ENCODE data around the gene ACY1. TPM values are rescaled to one million over a fixed set of nuclear protein-coding genes. Genes with fewer than 3 reads are reported as not detected.

ACY1 gene
- total RNA-seq, 1 donor from 2014 or later, result 26.7 TPM

DNA sequence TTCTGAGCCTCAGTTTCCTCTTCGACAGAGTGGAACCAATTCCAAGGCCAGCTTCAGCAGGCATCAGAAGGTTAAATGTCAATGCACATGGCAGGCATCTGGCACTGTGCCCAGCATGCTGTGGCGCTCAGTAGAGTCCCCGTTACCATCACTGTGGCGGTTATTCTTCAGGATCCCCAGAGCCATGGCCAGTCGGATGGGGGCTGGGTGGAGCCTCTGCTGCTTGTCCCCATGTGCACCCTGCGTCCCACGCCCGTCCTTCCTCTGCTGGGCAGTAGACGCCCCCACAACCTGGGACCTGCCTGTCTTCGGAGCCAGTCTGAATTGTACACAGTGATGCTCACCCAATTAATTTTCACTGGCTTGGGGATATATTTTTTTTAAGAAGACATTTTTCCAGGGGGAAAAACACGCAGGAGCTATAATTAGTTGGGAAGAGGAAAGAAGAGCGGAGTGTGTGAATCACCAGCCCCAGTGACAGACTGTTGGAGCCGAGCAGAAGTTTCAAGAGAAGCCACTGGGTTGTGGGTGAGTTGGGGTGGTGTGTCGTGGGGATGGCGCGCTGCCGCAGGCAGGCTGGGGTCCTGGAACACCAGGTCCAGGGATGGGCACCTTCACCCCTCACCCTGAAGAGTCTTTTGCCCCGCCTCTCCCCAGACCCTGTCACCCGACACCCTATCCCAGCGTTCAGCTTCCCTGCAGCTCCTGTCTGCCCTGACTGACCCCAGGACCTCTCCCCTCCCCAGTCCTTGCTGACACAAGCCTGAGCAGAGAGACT lies 39.2 kb downstream of the ACY1 start:
- DNase-seq (no peak), ATAC-seq (ENCODE audit: low read depth) (no peak)
- no peak for TF ChIP-seq CTCF (IDR thresholded peaks at IDR 0.05)
- H3K9me3 Mint-ChIP-seq, result no peaks in the 10 kb centered on the region
- peaks cover 23% of the 10 kb centered on the region for H3K4me1 Mint-ChIP-seq
- H3K36me3 Mint-ChIP-seq (ENCODE audit: low read depth), result no peaks in the 10 kb centered on the region
- CTCF ChIA-PET, result no interaction called here
- no peak overlapping the region for H3K4me3 Mint-ChIP-seq
- H3K27ac Mint-ChIP-seq, result peak overlapping the region; percentile 18
- POLR2A ChIA-PET, result no interaction called here
- H3K27me3 Mint-ChIP-seq, result no peaks in the 10 kb centered on the region
- intact Hi-C loops (cut with micrococcal nuclease), result no loop called here

- no peak for ATAC-seq (ENCODE audit: low read depth)
- Mint-ChIP-seq H3K36me3 (ENCODE audit: low read depth) (no peaks in the 10 kb centered on the region), H3K4me3 (no peak overlapping the region), H3K9me3 (no peaks in the 10 kb centered on the region), H3K4me1 (peaks cover 23% of the 10 kb centered on the region), H3K27ac (no peak overlapping the region), H3K27me3 (no peaks in the 10 kb centered on the region)
- no peak for DNase-seq
- intact Hi-C loops (cut with micrococcal nuclease), result no loop called here
- ChIA-PET POLR2A (interaction anchor here (1.0 kb wide), 1 partner anchor 13 kb away, joined by 3 read pairs; no protein-coding TSS in a partner anchor), CTCF (no interaction called here)
- no peak for TF ChIP-seq CTCF (IDR thresholded peaks at IDR 0.05)
Observed at GRCh38 chr3:52023101-52023770, 39.9 kb downstream of the ACY1 start.

GRCh38 chr3:52023860-52024764 lies 40.8 kb downstream of the ACY1 start:
- POLR2A ChIA-PET, result interaction anchor here (1.0 kb wide), 1 partner anchor 12 kb away, joined by 3 read pairs; no protein-coding TSS in a partner anchor
- TF ChIP-seq CTCF (IDR thresholded peaks at IDR 0.05), result no peak
- H3K36me3 Mint-ChIP-seq (ENCODE audit: low read depth), result no peaks in the 10 kb centered on the region
- peak; percentile 93 for ATAC-seq (ENCODE audit: low read depth)
- peaks cover 23% of the 10 kb centered on the region for H3K4me1 Mint-ChIP-seq
- H3K27me3 Mint-ChIP-seq, result no peaks in the 10 kb centered on the region
- H3K9me3 Mint-ChIP-seq, result no peaks in the 10 kb centered on the region
- intact Hi-C loops (cut with micrococcal nuclease), result no loop called here
- DNase-seq, result peak; percentile 40
- H3K4me3 Mint-ChIP-seq, result no peak overlapping the region
- CTCF ChIA-PET, result no interaction called here
- no peak overlapping the region for H3K27ac Mint-ChIP-seq

GRCh38 chr3:52024765-52025452 lies 41.6 kb downstream of the ACY1 start:
- DNase-seq (no peak), ATAC-seq (ENCODE audit: low read depth) (no peak)
- CTCF ChIA-PET, result no interaction called here
- intact Hi-C loops (cut with micrococcal nuclease), result no loop called here
- no peak overlapping the region for H3K4me3 Mint-ChIP-seq
- POLR2A ChIA-PET, result no interaction called here
- no peaks in the 10 kb centered on the region for H3K9me3 Mint-ChIP-seq
- TF ChIP-seq CTCF (IDR thresholded peaks at IDR 0.05), result no peak
- H3K4me1 Mint-ChIP-seq, result peaks cover 23% of the 10 kb centered on the region
- H3K27ac Mint-ChIP-seq, result no peak overlapping the region
- H3K36me3 Mint-ChIP-seq (ENCODE audit: low read depth), result no peaks in the 10 kb centered on the region
- H3K27me3 Mint-ChIP-seq, result no peaks in the 10 kb centered on the region

Measured in activated B cell treated with CpG ODN at 0.5 μM for 24 hours (primary cell).